WTC11 (cell line): ENCODE data around the gene PLTP. TPM values are rescaled to one million over a fixed set of nuclear protein-coding genes. Genes with fewer than 3 reads are reported as not detected.
"Not testable (repeated sequence)": the region's sequence is repeated elsewhere in the genome, so short reads cannot be mapped to it uniquely, and the experiment has no call there.

ENCODE experiments used
- ATAC-seq: fragments of 200-7000 bp; cut with Tn5 transposase; 2 replicates; pipeline ENCODE4 v1.10.0; 2021; ENCODE audit warnings: mild to moderate bottlenecking, moderate library complexity
- CTCF ChIA-PET: fragments of 300-600 bp; sonication (Branson Sonifier 250); formaldehyde crosslinking; loops from one replicate; lab custom pipeline; 2021; ENCODE audit warnings: antibody characterized with exemption; lab: Charles Lee
- POLR2A ChIA-PET: fragments of 350-600 bp; sonication (Branson Sonifier 250); formaldehyde crosslinking; loops from one replicate; lab custom pipeline; 2021; ENCODE audit warnings: antibody characterized with exemption; lab: Charles Lee
- DNase-seq: peaks from one replicate; pipeline ENCODE4 v3.0.0; 2021; ENCODE audit warnings: low spot score
- H3K27ac Mint-ChIP-seq: 2 replicates; pipeline ENCODE4 v1.8.0; 2021; ENCODE audit warnings: mixed read lengths
- H3K27me3 Mint-ChIP-seq: 2 replicates; pipeline ENCODE4 v1.8.0; 2021; ENCODE audit warnings: low read depth, mild to moderate bottlenecking, moderate library complexity, mixed read lengths
- H3K36me3 Mint-ChIP-seq: 2 replicates; pipeline ENCODE4 v1.8.0; 2021; ENCODE audit warnings: mixed read lengths
- H3K4me1 Mint-ChIP-seq: 2 replicates; pipeline ENCODE4 v1.8.0; 2022; ENCODE audit warnings: mixed read lengths
- H3K4me3 Mint-ChIP-seq: 2 replicates; pipeline ENCODE4 v1.8.0; 2021; ENCODE audit warnings: mild to moderate bottlenecking, moderate library complexity, mixed read lengths
- H3K9me3 Mint-ChIP-seq: 2 replicates; pipeline ENCODE4 v1.8.0; 2021; ENCODE audit warnings: mixed read lengths
- ETV6 ChIP-seq: sonication (generic); formaldehyde crosslinking; IDR thresholded peaks from 2 replicates; pipeline ENCODE4 v1.8.1; 2022; ENCODE audit warnings: mild to moderate bottlenecking, missing genetic modification reagents
- FOXP1 ChIP-seq: sonication (generic); formaldehyde crosslinking; IDR thresholded peaks from 2 replicates; pipeline ENCODE4 v1.8.0; 2022; ENCODE audit warnings: missing genetic modification reagents, mild to moderate bottlenecking, moderate library complexity, borderline replicate concordance
- HMGA2 ChIP-seq: fragments of 250-450 bp; sonication (Bioruptor Pico); IDR thresholded peaks from 2 replicates; pipeline ENCODE4 v1.4.0; 2021; ENCODE audit warnings: mild to moderate bottlenecking, moderate library complexity
- MXD4 ChIP-seq: fragments of 250-450 bp; sonication (Bioruptor Pico); IDR thresholded peaks from 2 replicates; pipeline ENCODE4 v1.8.0; 2021; ENCODE audit warnings: mild to moderate bottlenecking, moderate library complexity, borderline replicate concordance
- NFATC4 ChIP-seq: fragments of 250-450 bp; sonication (Bioruptor Pico); IDR thresholded peaks from 2 replicates; pipeline ENCODE4 v1.9.0; 2021; ENCODE audit warnings: mild to moderate bottlenecking
- PRRX2 ChIP-seq: fragments of 250-450 bp; sonication (Bioruptor Pico); IDR thresholded peaks from 2 replicates; pipeline ENCODE4 v1.8.0; 2021; ENCODE audit warnings: mild to moderate bottlenecking
- TEAD1 ChIP-seq: sonication (generic); formaldehyde crosslinking; IDR thresholded peaks from 2 replicates; pipeline ENCODE4 v1.8.0; 2022; ENCODE audit warnings: mild to moderate bottlenecking, missing genetic modification reagents
- ZBTB21 ChIP-seq: sonication (generic); formaldehyde crosslinking; IDR thresholded peaks from 2 replicates; pipeline ENCODE4 v1.8.1; 2023; ENCODE audit warnings: mild to moderate bottlenecking, missing genetic modification reagents, borderline replicate concordance
- ZNF138 ChIP-seq: sonication (generic); formaldehyde crosslinking; conservative IDR thresholded peaks from 2 replicates; pipeline ENCODE4 v1.8.1; 2022; ENCODE audit warnings: mild to moderate bottlenecking, moderate library complexity, missing genetic modification reagents
- ZNF219 ChIP-seq: sonication (generic); formaldehyde crosslinking; IDR thresholded peaks from 2 replicates; pipeline ENCODE4 v1.8.0; 2023; ENCODE audit warnings: missing genetic modification reagents, mild to moderate bottlenecking, borderline replicate concordance
- ZNF263 ChIP-seq: sonication (generic); formaldehyde crosslinking; IDR thresholded peaks from 2 replicates; pipeline ENCODE4 v1.8.1; 2022; ENCODE audit warnings: low read depth, mild to moderate bottlenecking, moderate library complexity, missing genetic modification reagents
- ZNF317 ChIP-seq: sonication (generic); formaldehyde crosslinking; IDR thresholded peaks from 2 replicates; pipeline ENCODE4 v1.8.1; 2023; ENCODE audit warnings: low read depth, mild to moderate bottlenecking, moderate library complexity, missing genetic modification reagents, borderline replicate concordance
- ZNF396 ChIP-seq: fragments of 250-450 bp; sonication (Bioruptor Pico); IDR thresholded peaks from 2 replicates; pipeline ENCODE4 v1.8.0; 2021; ENCODE audit warnings: mild to moderate bottlenecking, moderate library complexity, borderline replicate concordance
- ZNF425 ChIP-seq: fragments of 250-450 bp; sonication (Bioruptor Pico); conservative IDR thresholded peaks from 2 replicates; pipeline ENCODE4 v1.9.0; 2021; ENCODE audit warnings: mild to moderate bottlenecking
- ZNF512 ChIP-seq: sonication (generic); formaldehyde crosslinking; IDR thresholded peaks from 2 replicates; pipeline ENCODE4 v1.8.1; 2022; ENCODE audit warnings: missing genetic modification reagents, borderline replicate concordance
- ZNF532 ChIP-seq: fragments of 250-450 bp; sonication (Bioruptor Pico); IDR thresholded peaks from 2 replicates; pipeline ENCODE4 v1.9.0; 2021; ENCODE audit warnings: mild to moderate bottlenecking, borderline replicate concordance
- total RNA-seq: library from RNA; stranded (reverse); gene quantifications from 3 replicates; pipeline ENCODE4 v1.2.3, GENCODE V29; 2021
- TF ChIP-seq, protein P1 (sequence below): sonication (generic); formaldehyde crosslinking; IDR thresholded peaks from 2 replicates; pipeline ENCODE4 v1.8.0; 2022; ENCODE audit warnings: mild to moderate bottlenecking, missing genetic modification reagents
- TF ChIP-seq, protein P2 (sequence below): sonication (generic); formaldehyde crosslinking; IDR thresholded peaks from 2 replicates; pipeline ENCODE4 v1.8.0; 2022; ENCODE audit warnings: mild to moderate bottlenecking, missing genetic modification reagents
- TF ChIP-seq, protein P3 (sequence below): fragments of 250-450 bp; sonication (Bioruptor Pico); IDR thresholded peaks from 2 replicates; pipeline ENCODE4 v1.9.0; 2021; ENCODE audit warnings: mild to moderate bottlenecking
- TF ChIP-seq, protein P4 (sequence below): sonication (generic); formaldehyde crosslinking; conservative IDR thresholded peaks from 2 replicates; pipeline ENCODE4 v1.8.1; 2022; ENCODE audit warnings: mild to moderate bottlenecking, missing genetic modification reagents

Gene PLTP
- total RNA-seq, 1 experiment from 2014 or later: 109 TPM

DNA sequence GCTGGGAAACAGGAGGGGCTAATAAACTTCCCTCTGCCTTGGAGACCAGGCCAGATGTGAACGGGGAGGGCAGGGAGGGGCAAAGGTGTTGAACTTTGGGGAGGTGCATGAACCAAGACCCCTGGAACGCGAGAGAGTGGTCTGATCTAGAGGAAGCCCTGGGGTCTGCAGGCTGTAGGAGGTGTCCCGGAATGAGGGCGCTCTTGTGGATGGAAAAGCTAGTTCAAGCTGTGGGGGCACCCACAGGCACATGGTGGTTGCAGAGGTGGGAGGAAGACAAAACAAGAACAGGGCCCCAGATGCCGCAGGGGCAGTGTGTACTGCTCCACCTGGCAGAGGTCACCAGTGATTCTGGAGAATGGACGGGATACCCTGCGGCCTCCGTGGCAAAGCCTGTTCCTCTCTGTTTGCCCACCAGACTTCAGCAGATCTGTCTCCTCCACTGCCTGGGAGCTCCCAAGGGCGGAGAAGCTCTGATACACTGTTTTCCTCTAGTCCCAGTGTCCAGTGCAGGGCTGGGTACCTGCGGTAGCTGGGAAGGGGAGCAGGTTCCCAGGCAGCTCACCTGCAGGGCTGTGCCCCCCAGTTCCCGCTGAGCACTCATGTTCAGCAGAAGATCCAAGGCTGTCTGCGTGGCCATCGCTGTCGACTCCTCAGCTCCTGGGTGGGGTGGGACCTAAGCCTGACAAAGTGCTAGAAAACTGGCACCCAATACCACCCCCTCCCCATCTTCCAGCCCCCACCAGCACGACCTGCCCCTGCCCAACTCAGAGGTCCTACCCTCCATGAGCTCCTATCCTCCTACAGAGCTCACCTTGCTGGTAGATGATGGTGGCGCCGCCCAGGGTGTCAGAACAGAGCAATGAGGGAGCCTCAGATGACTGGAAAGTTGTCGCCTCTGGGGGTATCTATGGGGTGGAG lies 45.3 kb upstream of the PLTP start (continued):
- TF ChIP-seq FOXP1 (no peak), ZNF138 (CRISPR knock-in tag) (no peak), ZNF512 (CRISPR knock-in tag) (no peak), ETV6 (CRISPR knock-in tag) (no peak), MXD4 (CRISPR knock-in tag) (no peak), PRRX2 (CRISPR knock-in tag) (no peak), ZBTB21 (CRISPR knock-in tag) (no peak), HMGA2 (CRISPR knock-in tag) (no peak), TEAD1 (CRISPR knock-in tag) (no peak), ZNF425 (CRISPR knock-in tag) (no peak)
- TF ChIP-seq, protein P1, sequence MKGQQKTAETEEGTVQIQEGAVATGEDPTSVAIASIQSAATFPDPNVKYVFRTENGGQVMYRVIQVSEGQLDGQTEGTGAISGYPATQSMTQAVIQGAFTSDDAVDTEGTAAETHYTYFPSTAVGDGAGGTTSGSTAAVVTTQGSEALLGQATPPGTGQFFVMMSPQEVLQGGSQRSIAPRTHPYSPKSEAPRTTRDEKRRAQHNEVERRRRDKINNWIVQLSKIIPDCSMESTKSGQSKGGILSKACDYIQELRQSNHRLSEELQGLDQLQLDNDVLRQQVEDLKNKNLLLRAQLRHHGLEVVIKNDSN (CRISPR knock-in tag): no peak
- TF ChIP-seq, protein P2, sequence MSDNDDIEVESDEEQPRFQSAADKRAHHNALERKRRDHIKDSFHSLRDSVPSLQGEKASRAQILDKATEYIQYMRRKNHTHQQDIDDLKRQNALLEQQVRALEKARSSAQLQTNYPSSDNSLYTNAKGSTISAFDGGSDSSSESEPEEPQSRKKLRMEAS: no peak
- TF ChIP-seq, protein P3, sequence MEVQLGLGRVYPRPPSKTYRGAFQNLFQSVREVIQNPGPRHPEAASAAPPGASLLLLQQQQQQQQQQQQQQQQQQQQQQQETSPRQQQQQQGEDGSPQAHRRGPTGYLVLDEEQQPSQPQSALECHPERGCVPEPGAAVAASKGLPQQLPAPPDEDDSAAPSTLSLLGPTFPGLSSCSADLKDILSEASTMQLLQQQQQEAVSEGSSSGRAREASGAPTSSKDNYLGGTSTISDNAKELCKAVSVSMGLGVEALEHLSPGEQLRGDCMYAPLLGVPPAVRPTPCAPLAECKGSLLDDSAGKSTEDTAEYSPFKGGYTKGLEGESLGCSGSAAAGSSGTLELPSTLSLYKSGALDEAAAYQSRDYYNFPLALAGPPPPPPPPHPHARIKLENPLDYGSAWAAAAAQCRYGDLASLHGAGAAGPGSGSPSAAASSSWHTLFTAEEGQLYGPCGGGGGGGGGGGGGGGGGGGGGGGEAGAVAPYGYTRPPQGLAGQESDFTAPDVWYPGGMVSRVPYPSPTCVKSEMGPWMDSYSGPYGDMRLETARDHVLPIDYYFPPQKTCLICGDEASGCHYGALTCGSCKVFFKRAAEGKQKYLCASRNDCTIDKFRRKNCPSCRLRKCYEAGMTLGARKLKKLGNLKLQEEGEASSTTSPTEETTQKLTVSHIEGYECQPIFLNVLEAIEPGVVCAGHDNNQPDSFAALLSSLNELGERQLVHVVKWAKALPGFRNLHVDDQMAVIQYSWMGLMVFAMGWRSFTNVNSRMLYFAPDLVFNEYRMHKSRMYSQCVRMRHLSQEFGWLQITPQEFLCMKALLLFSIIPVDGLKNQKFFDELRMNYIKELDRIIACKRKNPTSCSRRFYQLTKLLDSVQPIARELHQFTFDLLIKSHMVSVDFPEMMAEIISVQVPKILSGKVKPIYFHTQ: no peak
- TF ChIP-seq, protein P4, sequence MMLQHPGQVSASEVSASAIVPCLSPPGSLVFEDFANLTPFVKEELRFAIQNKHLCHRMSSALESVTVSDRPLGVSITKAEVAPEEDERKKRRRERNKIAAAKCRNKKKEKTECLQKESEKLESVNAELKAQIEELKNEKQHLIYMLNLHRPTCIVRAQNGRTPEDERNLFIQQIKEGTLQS: no peak

- H3K36me3 Mint-ChIP-seq: peaks cover 38% of the 10 kb centered on the region
- CTCF ChIA-PET: not testable (repeated sequence)
Measured at GRCh38 chr20:45956326-45956725, 44.4 kb upstream of the PLTP start.

DNA sequence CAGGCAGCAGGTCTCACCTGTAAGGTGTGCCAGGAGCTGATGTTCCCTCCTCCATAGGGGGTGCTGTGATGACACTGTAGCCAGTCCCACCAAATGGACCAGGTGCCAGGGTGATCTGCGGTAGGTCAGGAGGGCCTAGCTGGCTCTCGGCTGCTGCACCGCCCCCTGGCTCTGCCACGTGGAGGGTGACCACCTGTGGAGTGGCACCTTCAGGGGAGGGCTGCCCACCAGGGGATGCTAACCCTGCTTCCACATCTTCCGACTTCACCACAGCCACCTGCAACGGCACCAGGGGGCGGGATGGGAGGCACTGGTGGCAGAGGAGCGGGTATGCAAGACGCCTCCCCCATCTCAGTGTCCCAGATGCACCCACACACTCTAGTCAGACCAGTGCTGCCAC lies 41.7 kb upstream of the PLTP start:
- no peaks in the 10 kb centered on the region for H3K9me3 Mint-ChIP-seq
- H3K27ac Mint-ChIP-seq: no peak overlapping the region
- ATAC-seq (no peak), DNase-seq (no peak)
- H3K27me3 Mint-ChIP-seq: no peaks in the 10 kb centered on the region
- POLR2A ChIA-PET: no interaction called here
- CTCF ChIA-PET: interaction anchor here (0.7 to 1.1 kb wide), 3 partner anchors 20 to 58 kb away, joined by 3 to 4 read pairs (median 3); no protein-coding TSS in a partner anchor
- no peak overlapping the region for H3K4me3 Mint-ChIP-seq
- H3K4me1 Mint-ChIP-seq: peaks cover 5% of the 10 kb centered on the region
- peaks cover 26% of the 10 kb centered on the region for H3K36me3 Mint-ChIP-seq
- TF ChIP-seq ZNF532 (CRISPR knock-in tag) (no peak), ZNF317 (CRISPR knock-in tag) (no peak), ZNF263 (CRISPR knock-in tag) (no peak), NFATC4 (CRISPR knock-in tag) (no peak), ZNF396 (CRISPR knock-in tag) (no peak), PRRX2 (CRISPR knock-in tag) (no peak), ZNF219 (no peak), ZBTB21 (CRISPR knock-in tag) (no peak)

More at GRCh38 chr20:45956326-45956725, 44.4 kb upstream of the PLTP start:
- H3K4me1 Mint-ChIP-seq, H3K9me3 Mint-ChIP-seq, DNase-seq, H3K27me3 Mint-ChIP-seq, H3K4me3 Mint-ChIP-seq, ATAC-seq, H3K27ac Mint-ChIP-seq, POLR2A ChIA-PET: not testable (repeated sequence)
